Type B pancreatic cell (in vitro differentiated cells): ENCODE results near the gene RAD51B. TPM values are rescaled to one million over a fixed set of nuclear protein-coding genes. Genes with fewer than 3 reads are reported as not detected.

ENCODE experiments used
- DNase-seq: peaks from one replicate; pipeline ENCODE4 v3.0.0; 2021; ENCODE audit warnings: mixed read lengths; ENCODE audit not compliant: unreplicated experiment; ENCODE audit errors: extremely low spot score
- H3K27ac Mint-ChIP-seq: 2 replicates; pipeline ENCODE4 v1.8.0; 2021; ENCODE audit warnings: mild to moderate bottlenecking, mixed read lengths
- H3K27me3 Mint-ChIP-seq: 2 replicates; pipeline ENCODE4 v1.8.0; 2021; ENCODE audit warnings: mixed read lengths
- H3K36me3 Mint-ChIP-seq: 2 replicates; pipeline ENCODE4 v1.8.0; 2021; ENCODE audit warnings: mixed read lengths
- H3K4me1 Mint-ChIP-seq: one replicate; pipeline ENCODE4 v1.8.0; 2021; ENCODE audit warnings: mixed read lengths; ENCODE audit not compliant: unreplicated experiment
- H3K4me3 Mint-ChIP-seq: 2 replicates; pipeline ENCODE4 v1.8.0; 2021; ENCODE audit warnings: mild to moderate bottlenecking, mixed read lengths
- H3K9me3 Mint-ChIP-seq: 2 replicates; pipeline ENCODE4 v1.8.0; 2021; ENCODE audit warnings: mixed read lengths
- total RNA-seq: library from RNA; stranded (reverse); gene quantifications from 2 replicates; pipeline ENCODE4 v1.2.1, GENCODE V29; 2021; ENCODE audit warnings: low replicate concordance
- TF ChIP-seq, protein P1 (sequence below): fragments of 200-600 bp; sonication (generic); conservative IDR thresholded peaks from 2 replicates; pipeline ENCODE4 v1.5.0; 2021; ENCODE audit warnings: antibody characterized with exemption, mild to moderate bottlenecking

The RAD51B gene
- total RNA-seq, 1 donor from 2014 or later = 27.3 TPM

DNA sequence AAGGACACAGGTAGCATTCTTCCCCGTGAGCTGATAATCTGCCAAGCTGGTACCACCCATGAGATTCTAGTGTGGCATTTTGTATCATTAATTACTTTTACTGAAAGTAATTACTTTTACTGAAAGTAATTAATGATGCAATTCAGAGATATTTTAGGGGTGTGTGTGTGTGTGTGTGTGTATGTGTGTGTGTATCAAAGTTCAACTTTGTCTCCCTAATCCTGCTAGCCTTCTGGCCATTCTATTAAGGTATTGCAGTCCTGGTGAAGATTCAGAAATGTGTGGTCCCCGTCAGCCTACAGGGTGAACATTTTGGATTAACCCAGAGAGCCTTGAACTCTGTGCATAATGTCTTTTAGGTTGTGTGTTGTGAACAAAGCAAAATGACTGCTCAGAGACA is 662.4 kb downstream of the RAD51B start:
- Mint-ChIP-seq H3K4me3 (no peak overlapping the region), H3K4me1 (peaks cover 69% of the 10 kb centered on the region)

DNA sequence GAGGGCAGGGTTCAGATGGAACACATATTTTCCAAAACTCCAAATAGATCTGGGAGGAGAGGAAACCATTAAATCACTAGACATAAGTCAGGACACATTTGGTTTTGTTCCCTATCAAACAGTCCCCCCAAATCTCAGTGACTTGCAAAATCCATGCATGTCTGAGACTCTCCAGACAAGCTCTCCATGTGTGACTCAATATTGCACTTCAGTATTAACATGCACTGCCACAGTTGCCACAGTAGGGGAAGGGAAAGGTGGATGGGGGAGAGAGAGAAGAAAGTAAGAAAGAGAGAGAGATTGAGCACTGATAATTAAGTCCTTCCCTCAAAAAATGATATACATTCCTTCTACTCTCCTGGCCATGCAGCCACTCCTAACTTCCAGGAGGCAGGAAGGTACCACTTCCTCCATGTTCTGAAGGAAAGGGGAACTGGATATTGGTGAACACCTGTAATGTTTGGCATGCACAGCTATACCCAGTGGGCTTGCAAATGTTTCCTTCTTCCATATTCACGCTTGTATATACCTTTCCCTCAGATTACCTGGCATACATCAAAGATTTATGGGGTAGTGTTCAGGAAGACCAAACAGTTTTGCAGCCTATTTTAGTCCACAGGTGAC is 663.3 kb downstream of the RAD51B start:
- Mint-ChIP-seq H3K27ac (peak overlapping the region; percentile 74), H3K4me3 (no peak overlapping the region), H3K27me3 (no peaks in the 10 kb centered on the region), H3K36me3 (peaks cover 35% of the 10 kb centered on the region), H3K9me3 (peaks cover 3% of the 10 kb centered on the region), H3K4me1 (peaks cover 64% of the 10 kb centered on the region)
- TF ChIP-seq, protein P1, sequence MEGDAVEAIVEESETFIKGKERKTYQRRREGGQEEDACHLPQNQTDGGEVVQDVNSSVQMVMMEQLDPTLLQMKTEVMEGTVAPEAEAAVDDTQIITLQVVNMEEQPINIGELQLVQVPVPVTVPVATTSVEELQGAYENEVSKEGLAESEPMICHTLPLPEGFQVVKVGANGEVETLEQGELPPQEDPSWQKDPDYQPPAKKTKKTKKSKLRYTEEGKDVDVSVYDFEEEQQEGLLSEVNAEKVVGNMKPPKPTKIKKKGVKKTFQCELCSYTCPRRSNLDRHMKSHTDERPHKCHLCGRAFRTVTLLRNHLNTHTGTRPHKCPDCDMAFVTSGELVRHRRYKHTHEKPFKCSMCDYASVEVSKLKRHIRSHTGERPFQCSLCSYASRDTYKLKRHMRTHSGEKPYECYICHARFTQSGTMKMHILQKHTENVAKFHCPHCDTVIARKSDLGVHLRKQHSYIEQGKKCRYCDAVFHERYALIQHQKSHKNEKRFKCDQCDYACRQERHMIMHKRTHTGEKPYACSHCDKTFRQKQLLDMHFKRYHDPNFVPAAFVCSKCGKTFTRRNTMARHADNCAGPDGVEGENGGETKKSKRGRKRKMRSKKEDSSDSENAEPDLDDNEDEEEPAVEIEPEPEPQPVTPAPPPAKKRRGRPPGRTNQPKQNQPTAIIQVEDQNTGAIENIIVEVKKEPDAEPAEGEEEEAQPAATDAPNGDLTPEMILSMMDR = no peak
- DNase-seq = no peak

More for the DNA sequence above, 662.4 kb downstream of the RAD51B start:
- no peak for DNase-seq
- no peak overlapping the region for H3K27ac Mint-ChIP-seq
- TF ChIP-seq, protein P1 = no peak
- H3K27me3 Mint-ChIP-seq = no peaks in the 10 kb centered on the region
- no peaks in the 10 kb centered on the region for H3K9me3 Mint-ChIP-seq
- H3K36me3 Mint-ChIP-seq = peaks cover 36% of the 10 kb centered on the region

GRCh38 chr14:68486033-68486732 is 666.6 kb downstream of the RAD51B start:
- peaks cover 58% of the 10 kb centered on the region for H3K4me1 Mint-ChIP-seq
- peaks cover 23% of the 10 kb centered on the region for H3K36me3 Mint-ChIP-seq
- peak overlapping the region; percentile 45 for H3K4me3 Mint-ChIP-seq
- no peak for DNase-seq
- peaks cover 4% of the 10 kb centered on the region for H3K9me3 Mint-ChIP-seq
- TF ChIP-seq, protein P1 = no peak
- peak overlapping the region; percentile 57 for H3K27ac Mint-ChIP-seq
- H3K27me3 Mint-ChIP-seq = no peaks in the 10 kb centered on the region

GRCh38 chr14:68486809-68487208 is 667.2 kb downstream of the RAD51B start:
- peaks cover 61% of the 10 kb centered on the region for H3K4me1 Mint-ChIP-seq
- peaks cover 4% of the 10 kb centered on the region for H3K9me3 Mint-ChIP-seq
- peaks cover 20% of the 10 kb centered on the region for H3K36me3 Mint-ChIP-seq
- TF ChIP-seq, protein P1 = no peak
- peak overlapping the region; percentile 57 for H3K27ac Mint-ChIP-seq
- DNase-seq = no peak
- no peak overlapping the region for H3K4me3 Mint-ChIP-seq
- no peaks in the 10 kb centered on the region for H3K27me3 Mint-ChIP-seq

DNA sequence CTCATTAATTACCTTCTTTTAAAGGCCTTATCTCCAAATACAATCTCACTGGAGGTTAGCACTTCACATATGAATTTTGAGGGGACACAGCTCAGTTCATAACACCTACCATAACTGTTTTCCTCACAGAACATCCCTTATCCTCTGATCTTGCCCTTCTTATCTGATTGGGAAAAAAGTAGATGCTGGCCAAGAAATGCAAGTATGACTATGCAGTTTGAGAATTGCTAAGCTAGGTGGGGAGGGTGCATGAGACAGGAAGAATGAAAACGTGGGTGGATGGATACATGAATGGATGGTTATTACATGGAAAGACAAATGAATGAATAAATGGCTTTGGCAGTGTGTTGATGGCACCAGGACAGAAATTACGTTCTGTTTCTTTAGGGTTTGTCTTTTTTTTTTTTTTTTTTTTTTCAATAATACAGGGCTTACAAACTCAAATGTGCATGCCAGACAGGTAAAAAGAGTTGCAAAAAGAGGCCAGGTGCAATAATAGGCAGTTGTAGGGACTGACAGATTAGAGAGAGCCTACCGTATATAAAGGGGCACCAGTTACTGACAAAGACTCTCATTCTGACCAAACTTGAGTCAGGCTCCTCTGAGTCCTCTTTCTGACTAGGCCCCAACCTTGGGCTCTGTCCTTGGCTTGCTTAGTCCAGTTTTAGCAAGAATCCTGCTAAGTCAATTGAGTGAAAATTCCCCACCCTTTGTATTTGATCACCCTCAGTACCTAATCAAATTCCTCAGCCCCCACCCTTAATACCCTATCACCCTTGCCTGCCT is 668.4 kb downstream of the RAD51B start:
- H3K27ac Mint-ChIP-seq = peak overlapping the region; percentile 82
- H3K9me3 Mint-ChIP-seq = peaks cover 4% of the 10 kb centered on the region
- no peaks in the 10 kb centered on the region for H3K27me3 Mint-ChIP-seq
- peaks cover 20% of the 10 kb centered on the region for H3K36me3 Mint-ChIP-seq
- DNase-seq = no peak
- TF ChIP-seq, protein P1 = no peak
- H3K4me1 Mint-ChIP-seq = peaks cover 63% of the 10 kb centered on the region
- peak overlapping the region; percentile 13 for H3K4me3 Mint-ChIP-seq
